ENCODE measurements around the gene DSCAM.
"Not testable (repeated sequence)": the region's sequence is repeated elsewhere in the genome, so short reads cannot be mapped to it uniquely, and the experiment has no call there.

The DSCAM gene

DNA sequence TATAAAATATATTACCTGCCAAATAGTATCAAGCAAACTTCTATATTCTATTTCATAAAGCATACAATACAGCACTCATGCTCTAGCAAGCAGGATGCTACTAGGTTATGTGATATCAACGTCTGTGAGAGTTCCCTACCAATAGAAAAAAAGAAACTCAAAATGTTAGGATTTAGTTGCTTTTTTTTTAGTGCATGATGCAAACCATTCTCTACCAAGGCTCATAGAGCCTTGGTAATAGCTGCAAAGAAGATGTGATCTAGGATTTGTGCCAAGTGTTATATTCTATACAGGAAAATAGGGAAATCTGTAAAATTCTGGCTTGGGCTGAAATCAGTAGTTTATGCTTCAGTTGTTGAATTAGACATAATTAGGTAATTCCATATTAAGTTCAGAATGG is 394.4 kb downstream of the DSCAM start:
- DNase-seq (ENCODE audit: low read depth) = no peak

DNA sequence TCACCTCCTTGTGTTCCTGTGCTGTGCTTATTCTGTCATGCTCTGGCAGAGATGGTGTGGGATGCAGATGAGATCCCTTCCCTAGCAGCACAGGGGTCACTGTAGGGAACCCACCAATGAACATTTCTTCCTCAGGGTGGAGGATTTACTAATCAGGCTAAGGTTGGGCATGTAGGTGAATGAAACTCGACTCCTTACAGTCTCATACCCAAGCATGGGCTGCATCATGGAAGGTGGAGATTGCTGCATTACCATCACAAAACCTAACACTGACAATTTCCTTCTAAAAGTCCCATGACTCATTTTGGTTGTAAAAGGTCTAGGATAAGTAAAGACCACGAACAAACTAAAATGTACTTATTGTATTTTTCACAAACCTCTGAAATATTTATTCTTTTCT is 399.9 kb downstream of the DSCAM start:
- DNase-seq (ENCODE audit: low read depth) = no peak

DNA sequence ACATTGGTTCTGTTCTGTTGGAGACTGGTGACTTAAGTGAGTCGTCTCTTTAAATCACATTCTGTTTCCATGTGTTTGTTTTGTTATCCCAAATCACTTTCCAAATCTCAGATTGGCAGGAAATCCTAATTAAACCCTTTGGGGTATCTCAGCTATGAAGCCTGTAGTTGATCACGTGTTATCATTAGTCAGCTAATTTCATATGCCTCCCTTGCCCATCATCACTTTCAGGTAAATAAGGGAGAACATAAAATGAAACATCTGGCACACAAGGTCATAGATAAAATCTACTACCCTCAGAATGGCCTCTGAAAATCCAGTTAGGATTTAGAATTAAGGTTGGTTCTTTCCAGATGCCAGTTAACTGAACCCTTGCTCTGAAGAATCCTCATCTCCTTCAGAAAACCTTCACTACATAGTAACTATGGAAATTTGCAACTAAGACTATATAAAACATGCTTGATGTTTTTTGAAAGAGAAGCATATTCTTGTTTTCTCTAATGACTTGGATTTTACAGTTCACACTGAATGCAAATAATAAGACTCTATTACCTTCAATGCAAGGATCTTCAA is 401.5 kb downstream of the DSCAM start:
- DNase-seq (ENCODE audit: low read depth) = no peak

DNA sequence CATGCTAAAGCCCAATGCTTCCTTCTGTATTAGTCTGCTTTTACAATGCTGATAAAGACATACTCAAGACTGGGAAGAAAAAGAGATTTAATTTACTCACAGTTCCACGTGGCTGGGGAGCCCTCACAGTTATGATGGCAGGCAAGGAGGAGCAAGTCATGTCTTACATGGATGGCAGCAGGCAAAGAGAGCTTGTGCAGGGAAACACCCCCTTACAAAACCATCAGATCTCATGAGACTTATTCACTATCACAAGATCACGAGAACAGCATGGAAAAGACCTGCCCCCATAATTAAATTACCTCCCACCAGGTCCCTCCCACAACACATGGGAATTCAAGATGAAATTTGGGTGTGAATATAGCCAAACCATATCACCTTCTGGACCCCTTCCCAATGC is 407.4 kb downstream of the DSCAM start:
- DNase-seq (ENCODE audit: low read depth) = not testable (repeated sequence)

DNA sequence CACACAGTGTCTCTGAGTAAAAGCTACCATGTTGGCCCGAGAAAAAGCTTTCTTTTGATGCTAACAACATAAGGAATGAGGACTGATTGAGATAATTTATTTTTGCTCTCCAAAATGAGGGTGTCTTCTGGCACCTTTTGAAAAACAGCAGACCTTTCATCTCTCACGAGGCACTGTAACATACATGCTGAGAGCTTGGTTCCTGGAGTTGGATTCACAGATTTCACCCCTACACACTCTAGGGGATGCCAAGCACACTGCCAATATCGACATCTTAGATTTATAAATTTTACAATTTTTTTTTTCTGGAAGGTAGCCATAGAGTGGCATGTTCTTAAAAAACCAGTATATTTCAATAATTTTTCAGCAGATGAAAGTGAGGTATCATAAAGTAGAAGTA is 408.3 kb downstream of the DSCAM start:
- DNase-seq (ENCODE audit: low read depth) = no peak

DNA sequence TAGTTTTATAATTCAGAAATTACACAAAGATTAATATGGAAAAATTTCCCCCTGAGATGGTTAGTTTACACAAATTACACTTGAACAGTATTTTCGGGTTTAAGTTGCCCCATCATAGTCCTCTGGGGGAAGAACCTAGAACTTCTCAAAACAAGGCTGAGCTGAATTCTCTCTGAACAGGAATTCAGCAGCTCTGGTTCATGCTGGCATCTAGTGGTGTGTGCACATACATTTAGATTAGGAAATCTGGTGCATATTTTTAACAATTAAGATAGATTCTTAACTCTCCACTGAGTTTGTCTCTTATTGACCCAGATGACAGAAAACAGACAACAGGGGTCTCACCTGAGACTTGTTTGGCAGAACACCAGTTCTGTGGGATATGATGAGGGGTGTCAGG is 410.7 kb downstream of the DSCAM start:
- no peak for DNase-seq (ENCODE audit: low read depth)

DNA sequence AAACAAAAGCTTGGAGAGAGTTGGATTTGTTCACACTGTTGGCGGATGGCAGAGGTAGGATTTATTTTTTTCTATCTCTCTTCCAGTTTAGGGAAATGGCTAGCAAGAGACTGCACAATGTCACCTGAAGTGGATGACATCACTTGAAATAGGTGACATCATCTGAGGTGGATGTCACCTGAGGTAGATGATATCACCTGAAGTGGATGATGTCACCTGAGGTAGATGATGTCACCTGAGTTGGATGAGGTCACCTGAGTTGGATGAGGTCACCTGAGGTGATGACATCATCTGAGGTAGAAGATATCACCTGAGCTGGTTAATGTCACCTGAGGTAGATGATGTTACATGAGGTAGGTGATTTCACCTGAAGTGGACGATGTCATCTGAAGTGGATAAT is 413.4 kb downstream of the DSCAM start:
- DNase-seq (ENCODE audit: low read depth) = no peak

DNA sequence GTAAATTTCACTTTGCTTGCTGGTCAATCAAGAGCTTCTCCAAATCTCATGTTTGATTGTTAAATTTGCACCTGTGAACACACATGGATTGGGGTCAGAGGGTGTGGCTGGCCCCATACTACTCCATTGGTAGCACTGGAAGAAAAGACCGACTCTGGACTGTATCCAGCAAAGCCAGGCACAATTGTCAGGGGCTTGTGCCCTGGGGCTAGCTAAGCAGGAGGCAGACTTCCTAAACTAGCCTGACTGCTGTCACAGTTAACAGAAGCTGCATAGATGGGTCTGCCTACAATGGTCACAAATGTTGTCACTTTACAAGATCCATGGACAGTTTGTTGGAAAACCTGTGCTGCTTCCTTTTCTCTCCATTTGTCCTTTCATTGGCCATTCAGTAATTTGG is 421.0 kb downstream of the DSCAM start:
- no peak for DNase-seq (ENCODE audit: low read depth)

DNA sequence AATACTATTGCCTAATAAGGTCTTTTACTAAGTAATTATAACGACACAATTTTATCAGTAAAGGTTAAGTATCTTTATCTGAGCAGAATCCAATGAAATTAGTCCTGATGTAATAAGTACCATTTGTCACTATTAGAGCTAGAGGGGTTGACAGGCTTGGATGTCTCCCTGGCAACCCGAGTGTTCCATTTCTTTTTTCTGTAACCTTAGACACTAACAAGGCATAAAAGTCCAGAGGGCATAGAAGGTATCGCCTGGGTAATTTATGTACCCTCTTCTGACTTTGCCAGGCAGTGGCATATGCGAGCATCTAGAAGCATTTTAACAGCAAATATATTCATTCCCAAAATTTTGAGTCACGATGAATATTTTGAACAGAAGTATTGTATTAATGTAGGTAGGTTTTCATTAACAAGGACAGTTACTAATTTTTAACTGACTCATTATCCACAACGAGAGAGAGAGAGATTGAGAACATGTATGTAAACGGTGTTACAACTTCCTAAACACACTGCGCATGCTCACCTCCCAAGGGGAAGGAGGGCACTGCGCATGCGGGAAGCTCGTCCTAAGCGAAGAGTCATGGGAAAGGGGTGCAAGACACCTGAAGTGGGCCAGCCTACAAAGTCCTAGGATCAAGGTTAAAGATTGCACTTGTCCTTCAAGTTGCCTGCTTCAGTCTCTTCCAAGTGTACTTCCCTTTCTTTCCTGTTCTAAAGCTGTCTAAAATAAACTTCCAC is 423.9 kb downstream of the DSCAM start:
- DNase-seq (ENCODE audit: low read depth) = no peak

DNA sequence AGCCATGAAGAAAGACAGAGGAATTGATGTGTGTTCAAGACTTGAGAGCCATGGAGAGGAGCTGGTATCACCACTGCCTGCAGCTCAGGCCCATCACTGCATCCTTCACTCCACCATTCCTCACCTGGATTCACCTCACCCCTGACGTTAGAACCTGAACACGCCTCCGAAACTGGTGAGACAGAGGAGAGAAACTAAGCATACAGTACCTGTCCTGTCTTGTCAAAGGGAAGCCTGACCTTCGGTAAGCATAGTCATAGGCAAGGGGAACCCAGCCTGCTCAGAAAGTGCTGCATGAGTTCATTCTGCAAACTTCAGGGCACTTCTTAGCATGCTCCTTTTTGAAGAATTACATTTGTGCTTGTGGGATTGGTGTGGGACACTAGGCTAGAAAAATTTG is 425.8 kb downstream of the DSCAM start:
- DNase-seq (ENCODE audit: low read depth) = no peak

DNA sequence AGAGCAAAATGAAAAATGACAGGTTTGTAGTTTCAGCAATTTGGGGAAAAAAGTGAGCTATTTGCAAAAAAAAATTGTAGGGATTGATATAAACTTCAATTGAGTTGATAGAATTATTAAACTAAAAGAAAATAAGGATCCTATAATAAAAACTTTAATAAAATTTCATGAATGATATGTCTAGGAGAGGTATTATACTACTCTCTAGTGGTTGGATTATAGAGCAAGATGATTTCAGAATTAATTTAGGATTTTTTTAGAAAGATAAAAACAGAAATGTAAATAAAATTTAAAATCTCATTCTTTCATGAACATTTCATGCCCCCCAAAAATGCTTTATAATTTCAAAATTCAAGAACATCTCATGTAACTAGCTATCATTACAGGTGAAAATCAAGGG is 430.4 kb downstream of the DSCAM start:
- DNase-seq (ENCODE audit: low read depth) = no peak

DNA sequence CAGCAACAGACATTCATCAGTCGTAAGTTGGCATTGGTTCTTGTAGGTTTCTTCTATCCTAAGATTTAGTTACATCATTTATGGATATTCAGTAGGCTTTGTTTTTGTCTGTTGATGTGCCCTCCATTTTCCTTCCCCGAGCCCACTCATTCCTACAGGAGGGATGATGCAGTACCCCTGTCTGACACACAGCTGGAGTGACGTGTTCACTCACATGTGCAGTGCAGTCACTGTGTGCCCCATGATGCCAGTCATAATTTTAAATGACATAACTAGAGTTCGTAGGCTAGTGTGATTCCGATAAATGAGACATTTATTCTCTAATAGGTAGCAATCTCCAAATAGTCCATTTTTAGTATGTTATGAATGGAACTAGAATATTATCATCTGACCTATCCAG is 438.4 kb downstream of the DSCAM start:
- no peak for DNase-seq (ENCODE audit: low read depth)

DNA sequence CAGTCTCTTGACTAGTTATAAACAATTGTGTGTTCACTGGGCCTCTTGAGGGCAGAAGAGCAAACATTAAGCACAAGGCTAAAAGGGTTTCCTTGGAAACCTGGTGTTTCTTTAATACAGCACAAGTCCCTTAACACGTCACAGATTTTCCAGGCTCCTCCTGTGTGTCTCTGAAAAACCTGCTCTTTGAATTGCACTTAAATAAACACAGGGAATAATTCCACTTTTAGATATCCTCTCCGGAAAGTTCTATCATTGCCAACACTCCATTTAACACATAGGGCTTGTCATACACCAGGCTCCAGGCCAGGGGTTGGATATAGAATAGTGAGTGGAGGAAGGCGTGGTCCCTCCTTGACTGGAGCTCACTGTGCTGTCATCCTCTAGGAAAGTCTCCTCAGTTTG is 442.6 kb downstream of the DSCAM start:
- no peak for DNase-seq (ENCODE audit: low read depth)

DNA sequence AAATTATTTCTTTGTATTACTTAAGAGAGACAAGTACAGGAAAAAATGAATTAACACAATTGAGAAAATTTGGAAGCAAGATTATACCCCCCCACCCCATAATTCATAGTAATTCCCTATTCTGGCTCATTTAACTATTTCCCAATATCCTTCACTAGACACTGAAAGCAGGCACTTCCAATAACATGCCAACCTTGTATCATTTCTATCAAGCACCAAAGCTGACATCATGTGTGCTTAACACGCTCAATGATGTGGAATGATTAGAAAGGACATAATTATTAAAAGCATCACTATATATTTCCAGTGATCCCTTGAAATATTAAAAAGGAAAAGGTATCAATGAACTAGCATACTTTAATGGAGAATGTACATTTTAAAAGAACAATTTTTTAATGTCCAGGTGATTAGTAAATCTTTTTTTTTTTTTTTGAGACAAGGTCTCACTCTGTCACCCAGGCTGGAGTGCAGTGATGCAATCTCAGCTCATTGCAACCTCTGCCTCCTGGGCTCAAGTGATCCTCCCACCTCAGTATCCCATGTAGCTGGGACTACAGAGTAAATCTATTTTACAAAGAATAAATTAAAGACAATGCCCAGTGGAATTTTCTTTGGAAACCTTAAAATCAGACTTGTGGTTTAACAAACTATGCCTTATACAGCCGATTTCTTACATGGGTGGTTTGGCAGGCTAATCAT is 443.9 kb downstream of the DSCAM start:
- DNase-seq (ENCODE audit: low read depth) = no peak

DNA sequence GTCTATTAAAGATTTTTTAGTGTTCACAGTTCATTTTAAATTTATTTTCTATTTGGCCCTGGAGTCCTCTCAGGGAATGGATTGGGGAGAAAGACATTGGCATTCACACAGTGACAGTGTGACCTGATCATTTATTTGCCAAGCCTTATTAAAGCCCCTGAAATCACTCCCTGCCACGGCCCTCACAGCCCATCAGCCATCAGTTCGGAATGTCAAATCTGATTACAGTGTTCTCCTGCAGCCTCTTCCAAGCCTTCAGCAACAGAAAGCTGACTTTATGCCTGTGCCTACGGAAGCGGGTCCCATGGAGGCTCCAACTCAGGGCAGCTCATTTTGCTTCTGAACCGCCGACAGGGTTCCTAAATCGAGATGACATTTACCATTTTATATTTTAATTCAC is 451.2 kb downstream of the DSCAM start:
- DNase-seq (ENCODE audit: low read depth) = no peak

DNA sequence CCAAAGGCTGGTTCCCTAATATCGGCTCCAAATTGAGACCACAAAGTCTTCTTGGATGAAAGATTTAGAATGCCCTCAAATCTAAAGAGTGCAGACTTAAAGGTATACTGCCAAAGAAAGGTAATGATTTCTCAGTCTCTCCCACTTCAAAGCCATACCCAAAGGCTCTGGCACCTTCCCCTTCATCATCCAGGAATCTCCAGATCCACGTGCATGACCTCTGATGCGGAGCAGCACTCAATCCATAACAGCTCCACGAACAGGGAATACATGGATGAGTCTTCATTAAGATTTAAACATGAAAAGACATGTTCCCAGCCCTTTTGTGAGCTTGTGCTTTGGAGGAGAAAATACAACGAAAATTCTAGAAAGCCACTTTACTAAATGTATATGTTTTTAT is 453.9 kb downstream of the DSCAM start:
- DNase-seq (ENCODE audit: low read depth) = no peak

DNA sequence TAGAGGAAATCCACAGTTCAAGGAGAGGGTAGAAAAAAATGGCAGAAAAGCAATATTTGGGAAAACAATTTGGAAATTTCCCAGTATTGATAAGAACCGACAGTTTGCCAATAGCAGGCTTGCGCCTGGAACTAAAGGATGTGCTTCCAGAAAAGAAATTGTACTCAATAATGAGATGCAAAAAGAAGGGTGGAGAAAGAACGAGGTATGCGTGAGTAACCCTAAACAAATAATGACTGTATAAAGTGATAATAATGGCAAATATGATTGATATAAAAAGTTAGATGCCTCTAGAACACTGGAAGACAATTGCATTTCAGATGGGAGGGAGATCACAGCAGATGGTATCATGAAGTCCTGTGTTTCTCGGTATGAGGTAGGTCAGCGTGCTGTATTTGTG is 458.9 kb downstream of the DSCAM start:
- DNase-seq (ENCODE audit: low read depth) = no peak

DNA sequence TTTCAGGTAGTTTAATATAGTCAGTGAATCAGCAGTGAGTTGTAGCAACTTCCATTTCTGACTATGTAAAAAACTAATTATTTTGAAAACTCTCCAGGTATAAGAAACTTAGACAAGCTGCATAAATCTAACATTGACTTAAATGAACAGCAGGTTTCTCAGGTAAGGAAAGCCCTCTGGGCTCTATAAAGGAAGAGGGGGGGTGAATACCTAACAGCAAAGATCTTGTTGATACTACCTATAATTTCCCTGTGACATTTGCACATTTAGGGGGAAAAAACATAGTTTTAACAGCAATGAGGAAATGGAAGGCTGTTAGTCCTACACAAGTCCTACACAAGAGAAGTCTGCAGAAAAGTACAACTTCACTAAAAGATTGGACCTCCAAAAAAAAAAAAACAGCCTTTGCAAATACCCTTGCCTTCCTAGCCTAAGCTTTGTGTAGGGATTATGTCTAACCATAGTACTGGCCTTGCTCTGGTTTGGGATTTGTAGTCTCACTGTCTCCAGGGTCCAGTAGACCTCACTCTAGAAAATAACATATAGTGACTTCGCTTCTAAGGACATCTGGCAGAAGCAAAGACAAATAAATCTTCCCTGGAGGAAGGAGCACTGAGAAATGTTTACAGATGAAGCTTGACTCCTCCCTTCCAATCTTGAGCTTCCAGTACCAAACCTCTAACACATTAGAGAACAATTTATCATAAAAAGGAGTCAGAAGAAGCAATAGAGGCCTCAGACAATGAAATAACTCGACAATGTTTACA is 459.8 kb downstream of the DSCAM start:
- DNase-seq (ENCODE audit: low read depth) = no peak

DNA sequence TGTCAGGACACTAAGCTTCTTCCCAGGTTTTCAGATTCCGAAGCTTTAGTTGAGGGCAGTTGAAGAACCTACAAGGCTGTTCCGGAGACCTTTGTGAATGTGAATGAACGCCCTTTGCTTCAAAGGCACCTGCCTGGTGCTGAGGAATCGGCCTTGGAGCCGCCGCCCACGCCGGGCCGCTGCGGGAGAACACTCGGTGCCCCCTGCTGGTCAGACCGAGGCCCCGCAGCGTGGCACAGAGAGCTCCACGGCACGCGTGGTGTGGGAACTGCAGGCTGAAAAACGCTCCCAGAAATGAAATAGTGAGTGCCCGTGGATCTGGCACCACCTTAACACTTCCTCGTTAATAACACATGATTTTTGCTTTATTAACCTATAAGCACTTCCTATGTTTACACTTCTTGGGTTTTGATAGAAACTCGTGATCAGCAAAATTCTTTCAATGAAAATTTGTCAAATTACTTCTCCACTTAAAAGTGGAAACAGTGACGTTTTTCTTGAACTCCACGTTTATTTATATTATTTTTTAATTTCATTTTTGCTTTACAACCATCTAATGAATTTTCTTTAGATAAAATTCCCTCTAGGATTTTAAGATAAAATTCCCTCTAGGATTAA is 460.6 kb downstream of the DSCAM start:
- no peak for DNase-seq (ENCODE audit: low read depth)

DNA sequence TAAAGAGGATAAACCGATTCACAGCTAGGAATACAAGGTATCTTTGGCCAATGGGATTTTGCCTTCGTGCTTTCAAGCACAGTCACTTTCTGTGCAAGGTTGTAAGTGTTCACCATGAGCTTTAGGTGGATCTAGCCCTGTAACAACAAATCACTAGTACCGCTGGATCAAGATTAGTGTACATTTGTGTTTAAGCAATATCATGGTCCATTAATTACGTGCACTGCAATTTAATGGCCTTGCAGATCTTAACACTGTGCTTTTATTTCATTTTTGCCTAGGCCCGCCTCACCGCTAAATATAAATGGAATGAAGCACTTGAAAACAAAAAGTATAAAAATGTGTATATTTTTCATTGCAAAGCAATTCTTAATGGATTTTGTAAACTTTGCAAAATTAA is 461.1 kb downstream of the DSCAM start:
- no peak for DNase-seq (ENCODE audit: low read depth)

DNA sequence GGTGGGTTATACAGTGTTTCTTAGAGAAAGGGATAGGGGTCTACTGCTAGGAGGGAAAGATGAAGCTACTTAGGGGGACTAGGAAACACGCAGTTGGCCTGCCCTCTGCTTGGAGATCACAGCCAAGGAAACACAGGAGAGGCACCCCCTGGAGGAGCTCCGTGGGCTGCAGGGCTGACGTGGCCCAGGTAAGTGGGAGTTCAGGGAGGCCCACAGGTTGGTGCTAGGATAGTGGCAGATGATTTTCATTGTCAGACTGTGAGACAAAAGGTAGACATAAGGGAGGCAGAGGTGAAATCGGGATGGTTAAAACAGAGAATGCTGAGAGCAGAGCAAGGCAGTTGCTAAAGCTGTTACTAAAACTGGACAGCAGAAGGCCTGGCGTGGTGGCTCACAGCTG is 463.0 kb downstream of the DSCAM start:
- no peak for DNase-seq (ENCODE audit: low read depth)

DNA sequence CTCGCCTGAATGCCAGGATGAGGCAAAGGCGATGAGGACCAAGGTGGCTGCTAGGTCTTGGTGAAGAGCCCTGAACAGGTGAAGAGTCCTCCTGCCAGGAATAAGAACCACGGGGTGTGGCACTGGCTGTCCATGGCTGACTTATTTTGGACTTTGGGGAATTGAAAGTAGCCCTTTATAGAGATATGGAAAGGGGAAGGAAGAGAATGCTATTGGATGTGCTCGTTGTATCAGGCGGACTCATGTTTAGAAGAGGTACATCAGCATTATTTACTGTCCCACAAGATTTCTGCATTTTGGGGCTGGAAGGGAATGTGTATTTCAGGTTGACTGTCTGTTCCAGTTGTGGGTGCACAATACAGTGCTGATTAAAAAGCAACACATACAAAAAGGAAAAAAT is 465.8 kb downstream of the DSCAM start:
- no peak for DNase-seq (ENCODE audit: low read depth)
